H9 (cell line): ENCODE measurements around the gene PROCA1. TPM values are rescaled to one million over a fixed set of nuclear protein-coding genes. Genes with fewer than 3 reads are reported as not detected.

Experiments used
- DNase-seq: peaks from one replicate; pipeline ENCODE4 v3.0.0-alpha.2; 2017
- H2AFZ ChIP-seq: one replicate; pipeline ENCODE4 v1.6.1; 2013; ENCODE audit warnings: mild to moderate bottlenecking, low read length, control low read depth, moderate library complexity
- H2AK5ac ChIP-seq: 2 replicates; pipeline ENCODE4 v1.6.1; 2013; ENCODE audit warnings: low read length, control low read depth, mixed read lengths; ENCODE audit not compliant: insufficient read length
- H2BK120ac ChIP-seq: one replicate; pipeline ENCODE4 v1.6.1; 2013; ENCODE audit warnings: low read depth, mild to moderate bottlenecking, low read length, control low read depth, inconsistent platforms; ENCODE audit not compliant: poor library complexity, severe bottlenecking
- H2BK12ac ChIP-seq: 2 replicates; pipeline ENCODE4 v1.6.1; 2013; ENCODE audit warnings: low read length, control low read depth, mixed read lengths, low read depth; ENCODE audit not compliant: insufficient read length
- H2BK15ac ChIP-seq: 2 replicates; pipeline ENCODE4 v1.6.1; 2013; ENCODE audit warnings: low read depth, low read length, control low read depth
- H2BK20ac ChIP-seq: one replicate; pipeline ENCODE4 v1.6.1; 2013; ENCODE audit warnings: low read depth, mild to moderate bottlenecking, low read length, control low read depth, inconsistent platforms; ENCODE audit not compliant: poor library complexity, severe bottlenecking
- H2BK5ac ChIP-seq: 2 replicates; pipeline ENCODE4 v1.6.1; 2013; ENCODE audit warnings: low read length, control low read depth, mixed read lengths; ENCODE audit not compliant: insufficient read length
- H3K14ac ChIP-seq: 2 replicates; pipeline ENCODE4 v1.6.1; 2013; ENCODE audit warnings: low read length, control low read depth; ENCODE audit not compliant: insufficient read depth
- H3K18ac ChIP-seq: 2 replicates; pipeline ENCODE4 v1.6.1; 2013; ENCODE audit warnings: low read depth, mild to moderate bottlenecking, mixed read lengths, low read length, control low read depth; ENCODE audit not compliant: insufficient read length
- H3K23ac ChIP-seq: 2 replicates; pipeline ENCODE4 v1.6.1; 2013; ENCODE audit warnings: low read length, control low read depth, mixed read lengths, low read depth; ENCODE audit not compliant: insufficient read length
- H3K23me2 ChIP-seq: 2 replicates; pipeline ENCODE4 v1.6.1; 2013; ENCODE audit warnings: low read depth, mild to moderate bottlenecking, mixed read lengths, low read length, control low read depth; ENCODE audit not compliant: insufficient read length, poor library complexity, severe bottlenecking
- H3K27ac ChIP-seq: 2 replicates; pipeline ENCODE4 v1.5.1; 2013; ENCODE audit warnings: low read length, control low read depth, mixed read lengths, low read depth; ENCODE audit not compliant: insufficient read length
- H3K27me3 ChIP-seq: 2 replicates; pipeline ENCODE4 v1.6.1; 2013; ENCODE audit warnings: low read length, control low read depth, inconsistent platforms; ENCODE audit not compliant: insufficient read depth
- H3K4ac ChIP-seq: 2 replicates; pipeline ENCODE4 v1.6.1; 2013; ENCODE audit warnings: low read depth, mild to moderate bottlenecking, control low read depth, inconsistent platforms, low read length, moderate library complexity
- H3K4me1 ChIP-seq: 2 replicates; pipeline ENCODE4 v1.6.1; 2013; ENCODE audit warnings: low read length, control low read depth, inconsistent platforms; ENCODE audit not compliant: insufficient read depth
- H3K4me2 ChIP-seq: 2 replicates; pipeline ENCODE4 v1.6.1; 2013; ENCODE audit warnings: low read length, control low read depth, mixed read lengths; ENCODE audit not compliant: insufficient read length, insufficient read depth
- H3K56ac ChIP-seq: 2 replicates; pipeline ENCODE4 v1.6.1; 2013; ENCODE audit warnings: low read depth, mild to moderate bottlenecking, mixed read lengths, low read length, control low read depth; ENCODE audit not compliant: insufficient read length
- H3K79me1 ChIP-seq: 2 replicates; pipeline ENCODE4 v1.6.1; 2013; ENCODE audit warnings: low read depth, mild to moderate bottlenecking, moderate library complexity, low read length, control low read depth, inconsistent platforms; ENCODE audit not compliant: insufficient read depth, poor library complexity, severe bottlenecking
- H3K79me2 ChIP-seq: 2 replicates; pipeline ENCODE4 v1.6.1; 2013; ENCODE audit warnings: low read length, control low read depth, inconsistent platforms; ENCODE audit not compliant: insufficient read depth
- H3K9ac ChIP-seq: 2 replicates; pipeline ENCODE4 v1.6.1; 2013; ENCODE audit warnings: low read length, control low read depth, mixed read lengths; ENCODE audit not compliant: insufficient read length; ENCODE audit errors: extremely low read depth
- H3K9me3 ChIP-seq: one replicate; pipeline ENCODE4 v1.6.1; 2013; ENCODE audit warnings: low read depth, low read length, inconsistent platforms; ENCODE audit not compliant: control insufficient read depth
- H3T11ph ChIP-seq: one replicate; pipeline ENCODE4 v1.6.1; 2013; ENCODE audit warnings: mild to moderate bottlenecking, low read length, control low read depth, inconsistent platforms
- H4K20me1 ChIP-seq: one replicate; pipeline ENCODE4 v1.6.1; 2013; ENCODE audit not compliant: control insufficient read depth, insufficient read length, insufficient read depth
- H4K5ac ChIP-seq: 2 replicates; pipeline ENCODE4 v1.6.1; 2013; ENCODE audit warnings: low read depth, mild to moderate bottlenecking, mixed read lengths, low read length, control low read depth; ENCODE audit not compliant: insufficient read length
- H4K8ac ChIP-seq: replicated peaks from 2 replicates; pipeline ENCODE4 v1.6.1; 2013; ENCODE audit warnings: low read length, control low read depth, mixed read lengths, low read depth; ENCODE audit not compliant: insufficient read length
- H4K91ac ChIP-seq: 2 replicates; pipeline ENCODE4 v1.6.1; 2013; ENCODE audit warnings: low read depth, mild to moderate bottlenecking, moderate library complexity, mixed read lengths, low read length, control low read depth; ENCODE audit not compliant: insufficient read length
- H3K27ac Mint-ChIP-seq, 3 experiments: 2 replicates in 2 of 3; 3 replicates in 1 of 3; pipeline ENCODE4 v1.8.0; 2020 to 2021; ENCODE audit warnings: mixed read lengths in 3 of 3, mild to moderate bottlenecking in 1 of 3, moderate library complexity in 1 of 3
- H3K27me3 Mint-ChIP-seq: 2 replicates; pipeline ENCODE4 v1.8.0; 2021; ENCODE audit warnings: low read depth, mild to moderate bottlenecking, moderate library complexity, mixed read lengths
- H3K36me3 Mint-ChIP-seq, 3 experiments: 2 replicates in 2 of 3; 3 replicates in 1 of 3; pipeline ENCODE4 v1.8.0; 2020 to 2021; ENCODE audit warnings: low read depth in 3 of 3, mixed read lengths in 3 of 3; ENCODE audit not compliant: insufficient read depth in 1 of 3
- H3K4me1 Mint-ChIP-seq, 2 experiments: 2 replicates each; pipeline ENCODE4 v1.8.0; 2020; ENCODE audit warnings: mixed read lengths in 2 of 2
- H3K4me3 Mint-ChIP-seq, 2 experiments: 2 replicates in 1 of 2; 3 replicates in 1 of 2; pipeline ENCODE4 v1.8.0; 2020 to 2021; ENCODE audit warnings: mild to moderate bottlenecking in 2 of 2, mixed read lengths in 2 of 2, moderate library complexity in 1 of 2
- H3K9me3 Mint-ChIP-seq, 2 experiments: 2 replicates in 1 of 2; 3 replicates in 1 of 2; pipeline ENCODE4 v1.8.0; 2020; ENCODE audit warnings: mild to moderate bottlenecking in 2 of 2, mixed read lengths in 2 of 2, moderate library complexity in 1 of 2
- CTCF ChIP-seq: fragments of 200-600 bp; sonication (generic); conservative IDR thresholded peaks from 3 replicates; pipeline ENCODE4 v1.8.0; 2021; ENCODE audit warnings: antibody characterized with exemption, mild to moderate bottlenecking
- WGBS: extraction: QIAGEN DNeasy Blood & Tissue Kit; methylation state at CpG from one replicate; pipeline ENCODE4 v1.1.7; 2013; ENCODE audit warnings: missing lambda C conversion rate, low lambda C conversion rate, mixed read lengths; ENCODE audit not compliant: insufficient read length; ENCODE audit errors: extremely low coverage; 5-methylcytosine and 5-hydroxymethylcytosine counted together
- total RNA-seq: library from RNA; stranded (reverse); gene quantifications from 2 replicates; pipeline ENCODE4 v1.2.1, GENCODE V29; 2021

PROCA1 gene
- total RNA-seq, 1 experiment from 2014 or later, result 15.0 TPM

GRCh38 chr17:28718333-28719020 lies 6.8 kb upstream of the PROCA1 start:
- no peak overlapping the region for H4K91ac ChIP-seq
- H2AK5ac ChIP-seq, result no peak overlapping the region
- no peak for TF ChIP-seq CTCF
- Mint-ChIP-seq H3K27me3 (no peaks in the 10 kb centered on the region), H3K4me1 (peaks cover 30 to 57% of the 10 kb centered on the region in 2 experiments), H3K27ac (peak overlapping the region; percentile 97 to 99 (median 99)), H3K4me3 (peak overlapping the region; percentile 99), H3K36me3 (peaks cover 60 to 66% (median 61%) of the 10 kb centered on the region in 3 experiments), H3K9me3 (no peaks in the 10 kb centered on the region; a peak in 1 of 5 replicates)
- H4K20me1 ChIP-seq, result no peaks in the 10 kb centered on the region
- peaks cover 7% of the 10 kb centered on the region for H3K79me1 ChIP-seq
- no peak overlapping the region for H3T11ph ChIP-seq
- WGBS, result no CpG with 5 or more reads among the region's 18 CpGs
- no peak overlapping the region for H2AFZ ChIP-seq
- H3K23me2 ChIP-seq, result peaks cover 26% of the 10 kb centered on the region
- H3K27me3 ChIP-seq, result no peaks in the 10 kb centered on the region
- peak overlapping the region; percentile 55 for H3K9ac ChIP-seq
- no peak overlapping the region for H2BK12ac ChIP-seq
- H2BK15ac ChIP-seq, result no peak overlapping the region
- H3K79me2 ChIP-seq, result peaks cover 24% of the 10 kb centered on the region; the same call in 1 of the 2 replicates
- H4K5ac ChIP-seq, result no peak overlapping the region
- 0 out of 2 replicates have a peak, but pooled peaks cover 10% of the 10 kb centered on the region for H3K4me1 ChIP-seq
- no peak overlapping the region for H2BK20ac ChIP-seq
- peak overlapping the region; percentile 83 for H3K18ac ChIP-seq
- H3K27ac ChIP-seq, result peak overlapping the region; percentile 36
- no peak overlapping the region for H4K8ac ChIP-seq
- no peak overlapping the region for H3K56ac ChIP-seq
- no peak overlapping the region for H2BK5ac ChIP-seq
- H3K4me2 ChIP-seq, result peak overlapping the region; percentile 87
- peak overlapping the region; percentile 89; the same call in 1 of the 2 replicates for H3K14ac ChIP-seq
- no peak overlapping the region for H3K23ac ChIP-seq
- no peak overlapping the region for H3K4ac ChIP-seq
- no peak for DNase-seq
- no peak overlapping the region for H2BK120ac ChIP-seq
- no peaks in the 10 kb centered on the region for H3K9me3 ChIP-seq
